HG03521 (cell line): ENCODE measurements around the gene LMF1.

Experiments used
- ATAC-seq: cut with Tn5 transposase; IDR thresholded peaks from one replicate; pipeline ENCODE4 v1.9.1; 2021; ENCODE audit warnings: mild to moderate bottlenecking, moderate library complexity; ENCODE audit not compliant: unreplicated experiment

LMF1 gene

GRCh38 chr16:854808-855410 is 115.9 kb downstream of the LMF1 start:
- no peak for ATAC-seq

GRCh38 chr16:853981-854807 is 116.6 kb downstream of the LMF1 start:
- no peak for ATAC-seq

- ATAC-seq: no peak
These were observed 117.5 kb downstream of the LMF1 start for GRCh38 chr16:853306-853705.

GRCh38 chr16:852451-853185 is 118.2 kb downstream of the LMF1 start:
- no peak for ATAC-seq

- no peak for ATAC-seq
These were observed 118.9 kb downstream of the LMF1 start for GRCh38 chr16:851871-852270.

- ATAC-seq: no peak
These were observed 119.5 kb downstream of the LMF1 start for GRCh38 chr16:851209-851810.

- no peak for ATAC-seq
These were observed 120.1 kb downstream of the LMF1 start for GRCh38 chr16:850668-851067.

- ATAC-seq: no peak
These were observed 122.1 kb downstream of the LMF1 start for GRCh38 chr16:848510-849253.

GRCh38 chr16:847681-848445 is 122.9 kb downstream of the LMF1 start:
- ATAC-seq: no peak

- ATAC-seq: no peak
These were observed 123.6 kb downstream of the LMF1 start for GRCh38 chr16:847151-847550.

GRCh38 chr16:845351-845745 is 125.4 kb downstream of the LMF1 start:
- no peak for ATAC-seq

GRCh38 chr16:844638-845350 is 126.0 kb downstream of the LMF1 start:
- no peak for ATAC-seq

GRCh38 chr16:843771-844170 is 127.0 kb downstream of the LMF1 start:
- ATAC-seq: no peak

- no peak for ATAC-seq
These were observed 127.8 kb downstream of the LMF1 start for GRCh38 chr16:842711-843560.

GRCh38 chr16:842061-842476 is 128.7 kb downstream of the LMF1 start:
- ATAC-seq: no peak

- no peak for ATAC-seq
These were observed 129.2 kb downstream of the LMF1 start for GRCh38 chr16:841455-842060.

- ATAC-seq: no peak
These were observed 130.0 kb downstream of the LMF1 start for GRCh38 chr16:840561-841454.
